ENCODE measurements around the gene PLCB1. TPM values are rescaled to one million over a fixed set of nuclear protein-coding genes. Genes with fewer than 3 reads are reported as not detected.

Gene PLCB1
- total RNA-seq, 1 experiment from 2014 or later = 4.4 TPM

DNA sequence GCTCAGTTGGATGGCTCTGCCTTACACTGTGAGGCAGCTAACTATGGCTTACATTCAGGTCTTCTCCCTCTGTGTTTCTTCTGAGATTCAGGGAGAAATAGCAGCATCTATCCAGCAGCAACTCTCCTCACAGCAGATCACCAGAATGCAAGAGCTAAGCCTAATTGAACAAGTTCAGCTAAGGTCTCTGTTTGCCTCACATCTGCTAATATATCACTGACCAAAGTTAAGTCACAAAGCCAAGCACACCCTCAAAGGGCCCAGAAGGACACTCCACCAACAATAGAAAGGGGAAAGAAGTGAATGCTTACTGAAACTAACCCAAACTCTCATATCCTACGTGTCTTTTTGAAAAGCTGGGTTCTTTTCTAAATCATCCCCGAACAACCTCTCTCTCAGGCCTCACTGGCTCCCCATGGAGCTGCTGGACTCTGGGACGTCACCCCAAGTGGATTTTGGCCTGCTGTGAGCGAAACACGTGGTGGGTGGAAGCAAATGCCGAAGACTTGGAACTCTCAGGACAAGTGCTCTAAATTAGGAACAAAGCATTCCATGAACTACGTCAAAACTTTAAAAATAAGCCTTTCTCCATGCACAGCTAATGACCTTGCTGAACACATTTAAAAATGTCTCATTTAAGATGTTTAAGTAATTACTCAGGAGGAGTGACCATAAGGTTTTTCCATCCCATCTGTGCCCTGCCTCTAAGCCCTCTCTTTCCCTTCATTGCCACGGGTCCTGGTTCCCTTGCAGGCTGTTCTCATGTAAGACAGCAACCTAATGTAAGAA lies 769.4 kb downstream of the PLCB1 start:
- H3K79me2 ChIP-seq (ENCODE audit: low read length) = no peaks in the 10 kb centered on the region
- DNase-seq = no peak
- H2AFZ ChIP-seq (ENCODE audit: low read length) = no peak overlapping the region
- H3K27ac ChIP-seq (ENCODE audit: low read length) = no peak overlapping the region
- TF ChIP-seq, protein P1, sequence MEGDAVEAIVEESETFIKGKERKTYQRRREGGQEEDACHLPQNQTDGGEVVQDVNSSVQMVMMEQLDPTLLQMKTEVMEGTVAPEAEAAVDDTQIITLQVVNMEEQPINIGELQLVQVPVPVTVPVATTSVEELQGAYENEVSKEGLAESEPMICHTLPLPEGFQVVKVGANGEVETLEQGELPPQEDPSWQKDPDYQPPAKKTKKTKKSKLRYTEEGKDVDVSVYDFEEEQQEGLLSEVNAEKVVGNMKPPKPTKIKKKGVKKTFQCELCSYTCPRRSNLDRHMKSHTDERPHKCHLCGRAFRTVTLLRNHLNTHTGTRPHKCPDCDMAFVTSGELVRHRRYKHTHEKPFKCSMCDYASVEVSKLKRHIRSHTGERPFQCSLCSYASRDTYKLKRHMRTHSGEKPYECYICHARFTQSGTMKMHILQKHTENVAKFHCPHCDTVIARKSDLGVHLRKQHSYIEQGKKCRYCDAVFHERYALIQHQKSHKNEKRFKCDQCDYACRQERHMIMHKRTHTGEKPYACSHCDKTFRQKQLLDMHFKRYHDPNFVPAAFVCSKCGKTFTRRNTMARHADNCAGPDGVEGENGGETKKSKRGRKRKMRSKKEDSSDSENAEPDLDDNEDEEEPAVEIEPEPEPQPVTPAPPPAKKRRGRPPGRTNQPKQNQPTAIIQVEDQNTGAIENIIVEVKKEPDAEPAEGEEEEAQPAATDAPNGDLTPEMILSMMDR (conservative IDR thresholded peaks at IDR 0.05; ENCODE audit: low read depth, low read length) = no peak
- TF ChIP-seq EZH2phosphoT487 (IDR thresholded peaks at IDR 0.05; ENCODE audit: borderline replicate concordance, low read length) (no peak), EZH2 (IDR thresholded peaks at IDR 0.05; ENCODE audit: low read length, unreplicated experiment) (no peak)
- H3K4me1 ChIP-seq (ENCODE audit: insufficient read depth, low read length) = no peaks in the 10 kb centered on the region
- no peaks in the 10 kb centered on the region for H3K27me3 ChIP-seq (ENCODE audit: low read length)
- H3F3A ChIP-seq (ENCODE audit: low read length, unreplicated experiment) = no peaks in the 10 kb centered on the region
- BruUV-seq (replicated peaks) = no TSS peak
- no peaks in the 10 kb centered on the region for H3K36me3 ChIP-seq (ENCODE audit: low read depth, low read length)
- intact Hi-C loops (cut with micrococcal nuclease) = no loop called here
- no peaks in the 10 kb centered on the region for H4K20me1 ChIP-seq (ENCODE audit: low read length)
- ATAC-seq = no peak
- no peaks in the 10 kb centered on the region for H3K9me2 ChIP-seq (replicated peaks; ENCODE audit: low read length)
- ChIA-PET CTCF (no interaction called here), POLR2A (ENCODE audit: unreplicated experiment) (no interaction called here)
- H3K4me2 ChIP-seq (ENCODE audit: low read length) = no peak overlapping the region
- no peak overlapping the region for H3K4me3 ChIP-seq (ENCODE audit: low read length)
- H3K9me3 ChIP-seq (ENCODE audit: low read length) = no peaks in the 10 kb centered on the region
- H3K9ac ChIP-seq (ENCODE audit: low read length) = no peak overlapping the region

DNA sequence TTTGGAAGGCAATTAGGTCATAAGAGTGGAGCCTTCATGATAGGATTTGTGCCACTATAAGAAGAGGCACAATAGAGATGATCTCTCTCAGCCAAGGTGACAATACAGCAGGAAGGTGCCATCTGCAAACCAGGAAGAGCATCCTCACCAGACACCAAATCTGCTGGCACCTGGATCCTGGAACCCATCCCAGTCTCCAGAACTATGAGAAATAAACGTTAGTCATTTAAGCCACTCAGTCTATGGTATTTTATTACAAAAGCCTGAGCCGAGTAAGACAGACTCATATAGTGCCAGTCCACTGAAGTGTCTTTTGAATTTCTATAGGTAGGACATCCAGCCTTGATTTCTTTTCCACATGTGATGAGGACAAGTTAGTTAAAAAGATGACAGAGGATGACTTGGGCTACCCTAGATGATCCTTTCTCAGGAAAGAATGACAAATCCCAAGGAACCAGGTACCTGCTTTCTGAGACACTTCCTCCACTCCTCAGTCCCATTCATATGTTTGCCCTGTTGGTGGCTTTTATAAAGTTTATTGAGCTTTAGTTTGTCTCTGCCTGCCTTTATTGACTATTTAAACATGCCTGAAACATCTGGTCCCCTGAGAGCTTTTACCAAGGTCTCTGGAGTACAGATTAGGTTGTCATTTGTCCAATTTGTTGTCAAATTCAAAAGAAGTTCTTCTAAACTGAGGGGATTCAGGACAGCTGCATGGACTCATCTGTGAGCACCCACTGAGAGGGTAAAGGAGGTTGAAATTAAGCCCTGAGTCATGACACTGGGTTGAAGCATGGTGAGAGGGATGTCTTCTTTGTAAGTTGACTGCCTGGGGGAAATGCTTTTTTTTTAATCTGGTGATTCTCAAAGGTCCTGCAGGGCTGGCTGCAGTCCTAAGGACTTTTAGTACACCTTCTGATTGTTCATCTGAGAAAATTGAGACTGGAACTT lies 771.9 kb downstream of the PLCB1 start:
- no peak overlapping the region for H2AFZ ChIP-seq (ENCODE audit: low read length)
- no TSS peak for BruUV-seq (replicated peaks)
- peak; percentile 43 for DNase-seq
- H3K4me3 ChIP-seq (ENCODE audit: low read length) = no peak overlapping the region
- ChIA-PET CTCF (no interaction called here), POLR2A (ENCODE audit: unreplicated experiment) (interaction anchor here (0.6 kb wide), 1 partner anchor 45 kb away, joined by 5 read pairs; no protein-coding TSS in a partner anchor)
- H3K4me2 ChIP-seq (ENCODE audit: low read length) = no peak overlapping the region
- H4K20me1 ChIP-seq (ENCODE audit: low read length) = no peaks in the 10 kb centered on the region
- no peaks in the 10 kb centered on the region for H3K36me3 ChIP-seq (ENCODE audit: low read depth, low read length)
- no peak overlapping the region for H3K9ac ChIP-seq (ENCODE audit: low read length)
- H3K27me3 ChIP-seq (ENCODE audit: low read length) = no peaks in the 10 kb centered on the region
- no peaks in the 10 kb centered on the region for H3F3A ChIP-seq (ENCODE audit: low read length, unreplicated experiment)
- no peaks in the 10 kb centered on the region for H3K9me3 ChIP-seq (ENCODE audit: low read length)
- intact Hi-C loops (cut with micrococcal nuclease) = no loop called here
- no peaks in the 10 kb centered on the region for H3K9me2 ChIP-seq (replicated peaks; ENCODE audit: low read length)
- H3K79me2 ChIP-seq (ENCODE audit: low read length) = no peaks in the 10 kb centered on the region
- TF ChIP-seq EZH2 (IDR thresholded peaks at IDR 0.05; ENCODE audit: low read length, unreplicated experiment) = no peak
- no peaks in the 10 kb centered on the region for H3K4me1 ChIP-seq (ENCODE audit: insufficient read depth, low read length)
- peak; percentile 71; the same call in 1 of the 2 replicates for ATAC-seq
- H3K27ac ChIP-seq (ENCODE audit: low read length) = no peak overlapping the region

DNA sequence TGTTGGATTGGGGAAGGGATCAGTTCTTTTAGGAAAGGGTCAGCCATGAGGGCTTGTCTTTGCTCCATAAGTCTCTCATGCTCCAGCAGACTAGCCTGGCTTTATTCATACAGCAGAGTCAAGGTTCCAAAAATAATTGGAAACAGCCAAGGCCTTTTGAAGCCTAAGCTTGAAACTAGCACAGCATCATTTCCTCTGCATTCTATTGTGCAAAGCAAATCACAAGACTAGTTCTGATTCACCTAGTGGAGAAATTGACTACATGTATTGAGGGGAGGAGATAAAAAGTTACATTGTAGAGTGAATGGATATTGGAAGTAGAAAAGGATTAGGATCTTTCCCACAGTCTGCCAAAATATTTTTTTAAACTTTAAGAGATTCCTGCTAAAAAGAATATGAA lies 777.5 kb downstream of the PLCB1 start:
- H3K27ac ChIP-seq (ENCODE audit: low read length) = no peak overlapping the region
- no peak overlapping the region for H3K4me2 ChIP-seq (ENCODE audit: low read length)
- intact Hi-C loops (cut with micrococcal nuclease) = no loop called here
- no peaks in the 10 kb centered on the region for H3K9me3 ChIP-seq (ENCODE audit: low read length)
- H3K4me1 ChIP-seq (ENCODE audit: insufficient read depth, low read length) = no peaks in the 10 kb centered on the region
- no peak overlapping the region for H2AFZ ChIP-seq (ENCODE audit: low read length)
- BruUV-seq (replicated peaks) = no TSS peak
- CTCF ChIA-PET = no interaction called here
- no peaks in the 10 kb centered on the region for H3K79me2 ChIP-seq (ENCODE audit: low read length)
- ATAC-seq (no peak), DNase-seq (no peak)
- TF ChIP-seq, protein P1 (conservative IDR thresholded peaks at IDR 0.05; ENCODE audit: low read depth, low read length) = no peak
- TF ChIP-seq EZH2 (IDR thresholded peaks at IDR 0.05; ENCODE audit: low read length, unreplicated experiment) (no peak), EZH2phosphoT487 (IDR thresholded peaks at IDR 0.05; ENCODE audit: borderline replicate concordance, low read length) (no peak)
- H4K20me1 ChIP-seq (ENCODE audit: low read length) = no peaks in the 10 kb centered on the region
- POLR2A ChIA-PET (ENCODE audit: unreplicated experiment) = no interaction called here
- no peaks in the 10 kb centered on the region for H3F3A ChIP-seq (ENCODE audit: low read length, unreplicated experiment)
- H3K9me2 ChIP-seq (replicated peaks; ENCODE audit: low read length) = no peaks in the 10 kb centered on the region
- H3K4me3 ChIP-seq (ENCODE audit: low read length) = no peak overlapping the region
- no peak overlapping the region for H3K9ac ChIP-seq (ENCODE audit: low read length)
- no peaks in the 10 kb centered on the region for H3K27me3 ChIP-seq (ENCODE audit: low read length)
- H3K36me3 ChIP-seq (ENCODE audit: low read depth, low read length) = no peaks in the 10 kb centered on the region

Data from PC-3 (cell line).